HTR-8/SVneo (cell line): Measurements from ENCODE around the gene RFTN1.

Experiments
- DNase-seq: peaks from one replicate; pipeline ENCODE4 v3.0.0; 2011; ENCODE audit warnings: low spot score, mixed read lengths; ENCODE audit not compliant: insufficient read length
- FAIRE-seq: peaks from 2 replicates; lab custom pipeline; 2011; peaks lifted over from hg19 to GRCh38; lab: Jason Lieb, UNC

Gene RFTN1

GRCh38 chr3:16508243-16508578, 5.3 kb downstream of the RFTN1 start:
- no peak for DNase-seq
- FAIRE-seq, result no peak

DNA sequence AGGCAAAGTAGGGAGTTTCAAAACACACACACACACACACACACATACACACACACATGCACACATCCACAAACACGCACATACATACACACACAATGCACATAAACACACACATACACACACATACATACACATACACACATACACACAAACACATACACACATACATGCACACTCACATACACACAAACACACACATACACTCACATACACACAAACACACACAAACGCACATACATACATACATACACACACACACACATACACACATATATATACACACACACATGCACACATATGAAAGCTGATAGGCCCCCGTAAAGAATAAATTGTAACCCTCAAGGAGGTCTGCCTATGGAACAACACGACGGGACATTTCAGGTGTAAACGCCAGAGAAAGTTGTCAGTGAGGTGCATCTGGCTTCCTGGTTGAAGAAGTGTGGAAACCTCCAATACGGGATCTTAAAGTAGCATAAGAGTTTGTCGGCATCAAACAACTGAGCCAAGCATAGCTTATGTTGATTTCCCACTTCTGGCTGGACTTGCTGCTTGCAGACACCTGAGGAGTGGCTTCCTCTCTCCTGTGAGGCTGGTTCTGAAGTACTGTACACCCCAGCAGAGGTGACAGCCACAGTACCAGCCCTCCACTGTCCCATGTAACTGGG, 5.8 kb downstream of the RFTN1 start:
- FAIRE-seq (peak; percentile 98), DNase-seq (no peak)

DNA sequence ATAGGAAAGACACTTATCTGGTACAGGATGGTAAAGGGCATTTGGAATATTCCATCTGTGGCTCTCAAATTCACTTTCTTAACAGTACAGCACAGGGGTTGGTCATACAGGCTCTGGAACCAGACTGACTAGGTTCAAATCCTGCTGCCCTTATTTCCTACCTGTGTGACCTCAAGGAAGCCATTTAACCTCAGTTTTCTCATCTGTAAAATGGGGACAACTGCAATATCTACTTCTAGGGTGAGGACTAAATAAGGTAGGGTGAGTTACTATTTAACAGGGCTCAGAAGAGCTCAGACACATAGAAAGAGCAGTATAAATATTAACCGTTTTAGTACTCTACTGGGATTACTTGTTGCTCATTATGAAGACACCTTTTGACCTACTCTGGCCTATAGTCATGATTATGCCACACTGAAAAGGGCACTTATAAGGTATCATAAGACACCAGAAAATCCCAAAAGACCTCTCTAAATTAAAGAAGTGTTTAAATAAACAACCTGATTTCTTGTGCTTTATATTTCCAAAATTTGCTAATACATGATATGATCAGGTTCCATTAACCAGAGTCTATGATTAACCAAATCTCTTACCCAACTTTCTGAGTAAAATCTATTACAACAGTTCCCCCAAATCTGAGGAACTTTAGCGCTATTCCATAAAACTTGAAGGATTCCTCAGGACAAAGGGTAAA, 6.5 kb downstream of the RFTN1 start:
- no peak for FAIRE-seq
- no peak for DNase-seq

- DNase-seq, result no peak
- FAIRE-seq, result no peak
Observed at GRCh38 chr3:16506451-16506850, 7.0 kb downstream of the RFTN1 start.

DNA sequence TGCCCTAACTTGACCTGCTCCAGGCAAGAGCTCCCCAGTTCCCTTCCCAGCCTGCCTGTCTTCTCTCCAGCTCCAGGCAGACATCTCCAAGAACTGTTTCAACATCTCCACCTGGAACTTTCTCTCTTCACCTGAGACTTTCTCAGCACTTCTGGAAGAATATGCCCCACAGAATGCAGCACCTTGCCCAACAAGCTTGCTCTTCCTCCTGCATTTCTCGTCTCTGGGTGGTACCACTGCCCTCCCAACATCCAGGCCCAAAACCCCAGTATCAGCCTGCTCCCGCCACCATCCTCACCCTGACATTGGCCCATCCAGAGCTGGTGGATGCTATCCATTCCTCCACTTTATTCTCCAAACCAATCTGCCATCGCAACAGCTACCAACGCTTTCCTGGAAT, 8.8 kb downstream of the RFTN1 start:
- no peak for FAIRE-seq
- no peak for DNase-seq

- FAIRE-seq, result no peak
- DNase-seq, result no peak
Observed at GRCh38 chr3:16504242-16504641, 9.3 kb downstream of the RFTN1 start.

DNA sequence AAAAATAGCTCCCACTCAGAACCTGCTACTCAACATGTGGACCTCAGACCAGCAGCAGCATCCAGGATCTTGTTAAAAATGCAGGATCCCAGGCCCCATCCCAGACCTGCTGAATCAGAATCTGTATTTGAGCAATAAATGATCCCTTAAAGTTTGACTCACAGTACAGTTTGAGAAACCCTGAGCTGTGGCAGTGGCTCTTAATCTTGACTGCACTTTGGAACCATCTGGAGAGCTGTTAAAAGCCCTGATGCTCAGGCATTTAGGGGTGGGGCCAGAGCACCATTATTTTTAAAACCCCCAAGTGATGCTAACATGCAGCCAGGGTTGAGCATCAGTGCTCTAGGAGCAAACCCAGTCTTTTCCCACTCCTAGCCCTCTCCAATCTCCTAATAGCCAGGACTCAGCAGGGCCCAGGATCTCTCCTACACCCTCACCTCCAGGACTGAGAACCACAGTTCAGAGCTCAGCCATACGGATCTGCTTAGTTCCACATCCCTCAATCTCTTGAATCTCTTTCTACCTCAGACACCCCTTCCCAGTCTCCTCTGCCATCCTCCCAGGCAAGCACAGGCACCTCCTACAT, 10.2 kb downstream of the RFTN1 start:
- DNase-seq (no peak), FAIRE-seq (no peak)

DNA sequence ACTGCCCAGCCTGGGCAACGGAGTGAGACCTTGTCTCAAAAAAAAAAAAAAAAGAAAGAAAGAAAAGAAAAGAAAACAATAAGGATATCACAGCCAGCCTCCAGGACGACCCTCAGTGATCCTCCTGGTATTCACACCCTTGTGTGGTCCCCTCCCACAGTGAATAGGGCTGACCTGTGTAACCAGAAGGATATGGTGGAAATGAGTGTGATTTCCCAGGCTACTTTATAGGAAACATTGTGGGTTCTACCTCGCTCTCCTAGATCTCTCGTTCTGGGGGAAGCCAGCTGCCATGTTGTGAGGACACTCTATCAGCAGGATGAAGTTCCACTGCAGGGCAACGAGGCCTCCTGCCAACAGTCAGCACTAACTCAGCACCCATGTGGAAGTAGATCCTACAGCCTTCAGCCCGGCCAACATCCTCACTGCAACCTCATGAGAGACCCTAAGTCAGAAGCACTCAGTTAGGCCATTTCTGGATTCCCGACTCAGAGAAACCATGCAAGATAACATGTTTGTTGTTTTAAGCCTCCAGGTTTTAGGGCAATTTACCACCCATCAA, 11.1 kb downstream of the RFTN1 start:
- FAIRE-seq (no peak), DNase-seq (no peak)

GRCh38 chr3:16501376-16501775, 12.1 kb downstream of the RFTN1 start:
- DNase-seq (no peak), FAIRE-seq (no peak)

DNA sequence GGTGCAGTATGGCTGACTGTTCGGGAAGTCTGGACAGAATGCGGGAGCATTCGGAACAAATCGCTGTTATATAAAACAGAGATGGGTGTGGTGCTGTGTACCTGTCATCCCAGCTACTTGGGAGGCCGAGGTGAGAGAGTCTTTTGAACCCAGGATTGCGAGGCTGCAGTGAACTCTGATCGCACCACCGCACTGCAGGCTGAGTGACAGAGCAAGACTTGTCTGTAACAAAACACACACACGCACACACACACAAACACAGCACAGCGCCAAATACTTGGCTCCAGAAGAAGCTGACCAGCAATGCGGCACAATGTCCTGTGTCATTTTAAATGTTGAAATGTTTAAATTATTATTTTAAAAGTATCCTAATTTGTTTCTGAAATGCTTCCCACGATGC, 12.6 kb downstream of the RFTN1 start:
- FAIRE-seq, result no peak
- DNase-seq, result no peak

DNA sequence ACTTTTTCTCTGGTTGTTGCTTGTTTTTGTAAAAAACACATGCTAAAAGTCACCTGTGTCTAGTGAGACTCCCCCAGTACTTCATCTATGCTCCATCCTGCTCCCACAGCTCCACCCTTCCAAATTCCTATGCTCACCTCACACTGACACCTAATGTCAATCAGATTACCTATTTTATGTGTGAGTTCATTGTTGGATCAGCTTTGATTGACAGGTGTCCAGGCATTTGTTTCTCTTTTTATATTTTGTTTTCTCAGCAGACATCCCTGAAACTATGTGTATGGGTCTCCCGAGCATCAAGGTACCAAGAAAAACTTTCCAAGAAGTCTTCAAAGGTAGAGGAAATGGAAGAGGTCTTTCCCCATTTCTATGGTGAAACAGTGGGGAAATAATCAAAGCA, 13.4 kb downstream of the RFTN1 start:
- DNase-seq (no peak), FAIRE-seq (no peak)

- no peak for DNase-seq
- no peak for FAIRE-seq
Observed at GRCh38 chr3:16499351-16499750, 14.1 kb downstream of the RFTN1 start.

GRCh38 chr3:16498130-16498890, 15.2 kb downstream of the RFTN1 start:
- no peak for FAIRE-seq
- no peak for DNase-seq

DNA sequence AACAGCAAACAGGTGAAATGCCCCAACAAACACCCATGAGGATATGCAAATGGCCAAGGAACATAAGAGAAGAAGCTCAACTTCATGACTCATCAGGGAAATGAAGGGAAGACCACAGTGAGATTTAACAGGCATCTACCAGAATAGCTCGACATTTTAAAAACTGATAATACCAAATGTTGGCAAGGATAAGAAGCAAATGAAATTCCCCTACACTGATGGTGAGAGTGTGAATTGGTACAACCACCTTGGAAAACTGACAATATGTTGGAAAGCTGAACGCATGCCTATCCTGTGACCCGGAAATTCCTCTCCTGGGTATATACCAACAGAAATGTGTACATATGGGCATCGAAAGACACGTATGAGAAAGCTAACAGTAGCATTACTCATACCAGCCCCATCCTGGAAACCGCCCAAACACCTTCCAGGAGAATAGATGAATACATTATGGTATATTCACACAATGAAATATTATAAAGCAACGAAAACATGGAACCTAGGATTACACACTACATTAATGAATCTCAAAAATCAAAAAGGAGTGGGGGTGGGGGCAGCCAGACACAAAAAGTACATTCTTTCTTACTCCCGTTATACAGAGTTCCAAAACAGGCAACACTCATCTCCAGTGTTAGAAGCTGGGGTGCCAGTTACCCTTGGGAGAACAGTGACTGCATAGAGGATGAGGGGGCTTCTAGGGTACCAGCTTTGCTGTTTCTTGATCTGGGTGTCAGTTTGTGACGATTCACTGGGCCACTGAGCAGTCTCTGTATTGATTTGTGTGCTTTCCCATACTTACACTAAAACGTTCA, 16.9 kb downstream of the RFTN1 start:
- DNase-seq (no peak), FAIRE-seq (peak; percentile 23)

- FAIRE-seq (no peak), DNase-seq (no peak)
Observed at GRCh38 chr3:16496008-16496407, 17.5 kb downstream of the RFTN1 start.

DNA sequence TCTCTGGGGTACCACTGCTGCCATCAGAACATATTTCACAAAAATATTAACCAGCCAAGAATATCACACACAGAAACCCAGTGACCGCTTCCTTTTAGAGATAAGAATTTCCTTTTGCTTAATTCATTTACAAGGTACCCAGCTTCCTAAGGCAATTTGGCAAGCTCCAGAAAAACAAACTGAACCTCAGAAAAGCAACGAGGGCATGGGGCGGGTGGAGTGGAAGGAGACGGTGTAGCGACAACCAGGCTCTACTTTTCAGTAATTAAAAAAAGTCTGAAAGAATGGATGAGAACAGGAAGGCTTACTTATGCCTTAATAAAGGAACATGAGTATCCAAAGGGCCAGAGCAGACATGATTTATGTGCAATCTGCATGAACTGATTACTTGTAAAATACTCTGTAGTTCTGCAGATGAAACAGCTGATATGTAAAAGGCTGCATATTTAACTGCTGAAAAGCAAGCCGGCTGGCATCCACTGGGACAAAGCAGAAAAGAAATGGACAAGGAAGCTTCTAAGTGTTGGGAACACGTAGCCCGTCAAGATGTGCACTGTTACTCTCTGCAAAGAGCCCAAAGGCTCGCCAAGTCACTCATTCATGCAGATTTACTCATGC, 18.6 kb downstream of the RFTN1 start:
- no peak for FAIRE-seq

GRCh38 chr3:16494094-16494493, 19.4 kb downstream of the RFTN1 start:
- FAIRE-seq (no peak), DNase-seq (no peak)

More for the DNA sequence above, 18.6 kb downstream of the RFTN1 start:
- DNase-seq, result no peak

DNA sequence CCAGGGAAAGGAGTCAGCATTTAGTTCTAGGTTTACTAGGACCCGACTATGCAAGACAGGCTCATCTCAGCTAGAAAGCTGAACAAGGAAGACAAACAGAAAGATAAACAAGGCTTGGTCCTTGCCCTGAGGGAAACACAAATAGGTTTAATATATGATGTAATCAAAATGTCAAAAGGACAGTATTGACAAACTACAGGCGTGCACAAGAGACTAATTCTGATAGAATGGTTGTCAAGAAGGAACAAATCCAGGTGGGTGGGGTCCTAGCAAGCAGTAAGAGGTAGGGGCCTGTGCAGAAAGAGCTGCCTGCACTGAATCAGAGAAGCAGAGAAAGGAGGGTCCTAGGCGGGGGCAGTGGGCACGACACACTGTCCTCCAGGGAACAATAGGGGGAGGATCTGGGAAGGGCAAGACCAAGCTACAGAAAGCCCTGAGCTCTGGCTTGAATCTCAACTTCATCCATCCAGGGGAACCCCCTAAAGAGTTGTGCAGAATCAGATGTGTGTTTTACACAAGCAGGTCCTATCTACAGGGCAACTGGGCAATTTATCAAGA, 23.4 kb downstream of the RFTN1 start:
- DNase-seq (no peak), FAIRE-seq (no peak)
